Astrocyte of the cerebellum (primary cell): ENCODE results near the gene ASPSCR1.

Source experiments
- DNase-seq: peaks from one replicate; pipeline ENCODE4 v3.0.0-alpha.2; 2011; ENCODE audit warnings: low read depth
- H3K4me3 ChIP-seq: 2 replicates; pipeline ENCODE4 v1.5.1; 2011; ENCODE audit warnings: mild to moderate bottlenecking, low read depth, low read length, moderate library complexity
- in situ Hi-C: cut with HindIII; loops from 2 replicates; pipeline ENCODE4 v1.10.0; 2017; ENCODE audit warnings: low sequenced_read_pairs
- TF ChIP-seq, protein P1 (sequence below): IDR thresholded peaks from 2 replicates; pipeline ENCODE4 v1.5.1; 2012; ENCODE audit warnings: low read length, low read depth, moderate library complexity, mild to moderate bottlenecking; ENCODE audit errors: missing control alignments

The ASPSCR1 gene

DNA sequence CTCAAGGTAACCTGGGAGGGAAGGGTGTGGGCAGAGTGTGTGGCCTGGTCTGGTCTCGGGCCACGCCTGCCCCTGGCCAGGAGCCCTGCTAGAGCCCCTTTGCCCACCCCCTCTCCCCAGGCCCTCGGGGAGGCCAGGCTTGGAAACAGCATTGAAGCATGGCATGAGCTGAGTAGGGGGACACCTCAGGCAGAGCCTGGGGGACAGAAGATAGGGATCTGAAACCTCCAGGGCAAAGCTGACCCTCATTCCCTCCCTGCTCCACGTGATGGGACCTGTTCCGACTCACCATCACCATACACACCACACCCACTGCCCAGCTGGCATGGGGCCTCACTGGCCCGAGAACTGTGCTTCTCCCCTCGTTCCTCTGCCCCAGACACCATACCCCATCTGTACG, 71.7 kb downstream of the ASPSCR1 start:
- no peak overlapping the region for H3K4me3 ChIP-seq
- TF ChIP-seq, protein P1, sequence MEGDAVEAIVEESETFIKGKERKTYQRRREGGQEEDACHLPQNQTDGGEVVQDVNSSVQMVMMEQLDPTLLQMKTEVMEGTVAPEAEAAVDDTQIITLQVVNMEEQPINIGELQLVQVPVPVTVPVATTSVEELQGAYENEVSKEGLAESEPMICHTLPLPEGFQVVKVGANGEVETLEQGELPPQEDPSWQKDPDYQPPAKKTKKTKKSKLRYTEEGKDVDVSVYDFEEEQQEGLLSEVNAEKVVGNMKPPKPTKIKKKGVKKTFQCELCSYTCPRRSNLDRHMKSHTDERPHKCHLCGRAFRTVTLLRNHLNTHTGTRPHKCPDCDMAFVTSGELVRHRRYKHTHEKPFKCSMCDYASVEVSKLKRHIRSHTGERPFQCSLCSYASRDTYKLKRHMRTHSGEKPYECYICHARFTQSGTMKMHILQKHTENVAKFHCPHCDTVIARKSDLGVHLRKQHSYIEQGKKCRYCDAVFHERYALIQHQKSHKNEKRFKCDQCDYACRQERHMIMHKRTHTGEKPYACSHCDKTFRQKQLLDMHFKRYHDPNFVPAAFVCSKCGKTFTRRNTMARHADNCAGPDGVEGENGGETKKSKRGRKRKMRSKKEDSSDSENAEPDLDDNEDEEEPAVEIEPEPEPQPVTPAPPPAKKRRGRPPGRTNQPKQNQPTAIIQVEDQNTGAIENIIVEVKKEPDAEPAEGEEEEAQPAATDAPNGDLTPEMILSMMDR = no peak
- no peak for DNase-seq
- in situ Hi-C loops = no loop called here

- no peak for DNase-seq
- in situ Hi-C loops = no loop called here
- H3K4me3 ChIP-seq = no peak overlapping the region
- TF ChIP-seq, protein P1 = no peak
These were observed 72.1 kb downstream of the ASPSCR1 start for GRCh38 chr17:82049521-82049971.

GRCh38 chr17:82050152-82050760, 72.8 kb downstream of the ASPSCR1 start:
- in situ Hi-C loops = no loop called here

DNA sequence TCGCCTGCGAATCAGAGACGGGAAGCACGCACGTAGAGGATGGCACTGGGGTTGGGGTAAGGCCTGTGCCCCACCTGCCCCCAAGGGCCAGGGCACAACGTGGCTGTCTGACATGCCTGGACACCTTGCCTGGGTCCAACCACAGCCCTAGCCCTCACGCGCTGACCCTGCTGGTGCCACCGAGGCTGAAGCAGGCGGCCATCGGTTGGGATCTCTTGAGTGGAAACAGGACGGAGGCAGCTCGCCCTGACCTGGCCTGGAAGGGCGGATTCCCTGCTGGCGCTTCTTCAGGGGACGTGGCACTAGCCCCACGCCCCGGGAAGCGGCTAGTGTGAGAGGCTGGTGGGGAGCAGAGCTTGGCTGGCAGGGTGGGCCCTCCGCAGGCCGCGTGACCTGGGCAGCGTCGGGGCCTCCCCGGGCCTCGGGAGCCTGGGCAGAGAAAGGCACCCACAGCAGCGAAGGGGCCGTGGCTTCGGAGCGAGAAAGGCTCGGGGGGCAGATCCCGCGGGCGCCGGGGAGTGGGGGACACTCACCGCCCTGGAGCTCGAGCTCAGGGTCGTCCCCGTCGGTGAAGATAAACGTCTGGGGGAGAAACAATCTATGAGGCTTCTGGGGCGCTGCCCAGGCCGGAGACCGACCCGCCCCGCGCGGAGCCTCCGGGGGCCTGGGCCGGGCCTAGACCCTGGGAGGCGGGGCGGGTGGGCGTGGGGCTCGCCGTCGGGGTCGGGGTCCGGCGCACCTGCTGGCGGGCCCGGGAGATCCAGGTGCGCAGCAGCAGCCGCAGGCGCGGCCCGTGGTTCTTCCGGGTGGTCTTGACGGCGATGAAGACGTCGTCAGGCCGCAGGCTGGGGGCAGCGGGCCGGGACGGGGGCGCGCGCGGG, 73.6 kb downstream of the ASPSCR1 start:
- in situ Hi-C loops = no loop called here
- H3K4me3 ChIP-seq = peak overlapping the region; percentile 76
- TF ChIP-seq, protein P1 = no peak
- no peak for DNase-seq

More at GRCh38 chr17:82050152-82050760, 72.8 kb downstream of the ASPSCR1 start:
- no peak for DNase-seq
- peak overlapping the region; percentile 76 for H3K4me3 ChIP-seq
- TF ChIP-seq, protein P1 = no peak

- in situ Hi-C loops = no loop called here
- TF ChIP-seq, protein P1 = no peak
- DNase-seq = no peak
- H3K4me3 ChIP-seq = peak within 1 kb of the TSS; percentile 76
These were observed 74.6 kb downstream of the ASPSCR1 start, which contains the start of the genes GPS1 and RFNG for GRCh38 chr17:82051776-82052637. Gene GPS1, plus strand, starts transcription at chr17:82051898. Its CDS starts 34 bp downstream, at chr17:82051932. Gene RFNG, minus strand, starts transcription at chr17:82051811. Its CDS starts 45 bp downstream, at chr17:82051766.

- TF ChIP-seq, protein P1 = no peak
- H3K4me3 ChIP-seq = peak overlapping the region; percentile 76
- in situ Hi-C loops = no loop called here
- DNase-seq = no peak
These were observed 75.2 kb downstream of the ASPSCR1 start for GRCh38 chr17:82052638-82053059.
